DMS53 treated with DMSO at 0.1 percent for 48 hours (cell line): ENCODE measurements around the gene KANK3.
"Not testable (repeated sequence)": the region's sequence is repeated elsewhere in the genome, so short reads cannot be mapped to it uniquely, and the experiment has no call there.

ENCODE experiments used
- DNase-seq: peaks from one replicate; lab custom pipeline; 2025; ENCODE audit not compliant: unreplicated experiment; lab: John Stamatoyannopoulos, UW

Gene KANK3

DNA sequence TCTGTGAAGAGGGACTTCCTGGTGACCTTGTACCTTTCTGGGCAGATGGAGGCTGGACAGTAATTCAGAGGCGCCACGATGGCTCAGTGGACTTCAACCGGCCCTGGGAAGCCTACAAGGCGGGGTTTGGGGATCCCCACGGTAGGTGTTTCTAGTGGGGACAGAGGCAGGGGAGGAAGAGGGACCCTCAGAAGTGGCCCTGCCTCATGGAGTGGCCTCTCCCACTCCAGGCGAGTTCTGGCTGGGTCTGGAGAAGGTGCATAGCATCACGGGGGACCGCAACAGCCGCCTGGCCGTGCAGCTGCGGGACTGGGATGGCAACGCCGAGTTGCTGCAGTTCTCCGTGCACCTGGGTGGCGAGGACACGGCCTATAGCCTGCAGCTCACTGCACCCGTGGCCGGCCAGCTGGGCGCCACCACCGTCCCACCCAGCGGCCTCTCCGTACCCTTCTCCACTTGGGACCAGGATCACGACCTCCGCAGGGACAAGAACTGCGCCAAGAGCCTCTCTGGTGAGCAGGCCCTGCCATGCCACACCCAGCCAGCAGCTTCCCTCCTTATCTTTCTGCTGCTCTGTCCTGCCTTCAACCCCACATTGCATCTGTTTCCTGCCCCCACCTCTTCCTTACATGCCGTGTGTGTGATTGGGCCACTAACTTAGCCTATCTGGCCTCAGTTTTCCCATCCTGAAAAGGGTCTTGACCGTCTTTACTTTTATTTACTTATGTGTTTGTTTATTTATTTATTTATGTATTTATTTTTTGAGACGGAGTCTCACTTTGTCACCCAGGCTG is 28.1 kb upstream of the KANK3 start:
- DNase-seq = no peak

DNA sequence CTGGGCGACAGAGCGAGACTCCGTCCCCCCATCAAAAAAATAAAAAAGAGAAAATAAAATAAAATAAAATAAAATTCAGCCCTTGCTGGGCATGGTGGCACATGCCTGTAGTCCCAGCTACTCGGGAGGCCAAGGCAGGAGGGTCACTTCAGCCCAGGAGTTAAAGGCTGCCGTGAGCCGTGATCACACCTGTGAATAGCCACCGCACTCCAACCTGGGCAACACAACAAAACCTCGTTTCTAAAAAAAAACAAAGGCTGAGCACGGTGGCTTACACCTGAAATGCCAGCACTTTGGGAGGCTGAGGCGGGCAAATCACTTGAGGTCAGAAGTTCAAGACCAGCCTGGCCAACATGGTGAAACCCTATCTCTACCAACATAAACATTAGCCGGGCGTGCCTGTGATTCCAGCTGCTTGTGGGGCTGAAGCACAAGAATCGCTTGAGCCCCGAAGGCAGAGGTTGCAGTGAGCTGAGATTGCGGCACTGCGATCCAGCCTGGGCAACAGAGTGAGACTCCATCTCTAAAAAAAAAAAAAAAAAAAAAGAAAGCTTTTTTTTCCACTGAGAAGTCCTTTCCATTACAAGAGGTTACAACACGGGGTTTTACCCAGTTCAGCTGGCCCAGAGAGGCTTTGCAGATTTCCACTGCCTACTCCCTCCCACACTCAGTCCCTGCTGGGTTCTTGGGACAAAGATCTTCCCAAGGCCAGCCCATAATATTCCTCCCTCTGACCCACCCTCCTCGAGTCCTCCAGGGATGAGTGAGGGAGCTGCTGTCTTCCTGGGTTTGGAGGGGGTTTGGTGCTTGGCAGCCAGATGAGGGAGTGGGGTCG is 27.3 kb upstream of the KANK3 start:
- DNase-seq = no peak

DNA sequence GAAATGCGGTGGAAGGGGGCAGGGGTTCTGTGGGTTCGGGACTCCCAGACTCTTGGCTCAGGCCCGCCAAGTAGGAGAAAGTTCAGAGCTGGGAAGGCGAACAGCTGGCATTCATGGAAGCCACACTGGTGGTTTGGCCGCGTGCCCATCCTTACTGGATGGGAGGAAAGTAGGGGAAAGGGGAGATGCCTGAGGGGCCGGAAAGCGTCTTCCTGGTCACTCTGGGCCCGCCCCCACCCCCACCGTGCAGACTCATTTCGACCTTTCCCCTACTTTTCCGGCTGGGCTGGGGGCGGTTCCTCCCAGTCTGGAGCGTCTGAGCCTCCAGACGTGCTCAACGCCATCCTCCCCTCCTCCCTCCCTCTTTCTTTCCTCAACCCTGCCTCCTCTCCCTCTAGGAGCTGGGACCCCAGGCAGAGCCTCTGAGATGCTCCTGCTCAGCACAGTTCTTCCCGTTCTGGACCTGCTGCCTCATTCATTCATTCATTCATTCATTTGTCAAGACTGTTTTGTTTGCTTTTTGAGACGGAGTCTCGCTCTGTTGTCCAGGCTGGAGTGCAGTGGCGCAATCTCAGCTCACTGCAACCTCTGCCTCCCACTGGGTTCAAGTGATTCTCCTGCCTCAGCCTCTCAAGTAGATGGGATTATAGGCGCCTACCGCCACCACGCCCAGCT is 24.4 kb upstream of the KANK3 start:
- no peak for DNase-seq

DNA sequence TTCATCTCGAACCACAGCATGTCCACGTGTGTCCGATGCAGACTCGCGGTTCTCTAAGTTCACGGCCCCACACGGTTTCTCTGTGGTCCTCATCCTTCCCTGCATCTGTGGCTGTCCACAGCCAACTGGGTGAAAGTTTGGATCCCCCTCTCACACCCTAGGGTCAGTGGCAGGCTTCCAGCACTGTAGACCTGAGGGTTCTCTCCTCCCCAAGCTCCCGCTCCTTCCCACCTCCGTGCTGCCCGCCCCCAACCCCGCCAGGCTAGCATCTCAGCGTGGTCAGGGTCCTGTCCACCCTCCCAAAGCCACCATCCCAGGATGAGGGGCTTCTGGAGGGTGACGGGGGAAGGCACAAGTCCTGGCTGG is 23.9 kb upstream of the KANK3 start:
- no peak for DNase-seq

DNA sequence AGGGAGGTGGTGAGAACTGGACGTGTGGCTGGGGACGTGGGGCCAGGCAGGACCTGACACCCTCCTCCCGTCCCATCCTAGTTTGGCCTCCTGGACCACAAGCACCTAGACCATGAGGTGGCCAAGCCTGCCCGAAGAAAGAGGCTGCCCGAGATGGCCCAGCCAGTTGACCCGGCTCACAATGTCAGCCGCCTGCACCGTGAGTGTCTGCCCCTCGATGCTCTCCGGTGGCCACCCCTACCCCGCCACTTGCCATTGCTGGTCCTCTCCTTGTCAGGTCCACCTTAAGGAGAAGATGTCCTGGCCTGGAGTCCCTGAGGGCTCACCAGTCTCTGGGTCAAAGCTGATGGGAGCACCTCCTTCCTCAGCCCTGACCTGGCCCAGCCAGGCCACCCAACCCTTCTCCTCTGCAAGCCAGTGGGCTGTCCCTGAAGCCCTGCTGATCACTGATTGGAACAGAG is 23.1 kb upstream of the KANK3 start:
- no peak for DNase-seq

DNA sequence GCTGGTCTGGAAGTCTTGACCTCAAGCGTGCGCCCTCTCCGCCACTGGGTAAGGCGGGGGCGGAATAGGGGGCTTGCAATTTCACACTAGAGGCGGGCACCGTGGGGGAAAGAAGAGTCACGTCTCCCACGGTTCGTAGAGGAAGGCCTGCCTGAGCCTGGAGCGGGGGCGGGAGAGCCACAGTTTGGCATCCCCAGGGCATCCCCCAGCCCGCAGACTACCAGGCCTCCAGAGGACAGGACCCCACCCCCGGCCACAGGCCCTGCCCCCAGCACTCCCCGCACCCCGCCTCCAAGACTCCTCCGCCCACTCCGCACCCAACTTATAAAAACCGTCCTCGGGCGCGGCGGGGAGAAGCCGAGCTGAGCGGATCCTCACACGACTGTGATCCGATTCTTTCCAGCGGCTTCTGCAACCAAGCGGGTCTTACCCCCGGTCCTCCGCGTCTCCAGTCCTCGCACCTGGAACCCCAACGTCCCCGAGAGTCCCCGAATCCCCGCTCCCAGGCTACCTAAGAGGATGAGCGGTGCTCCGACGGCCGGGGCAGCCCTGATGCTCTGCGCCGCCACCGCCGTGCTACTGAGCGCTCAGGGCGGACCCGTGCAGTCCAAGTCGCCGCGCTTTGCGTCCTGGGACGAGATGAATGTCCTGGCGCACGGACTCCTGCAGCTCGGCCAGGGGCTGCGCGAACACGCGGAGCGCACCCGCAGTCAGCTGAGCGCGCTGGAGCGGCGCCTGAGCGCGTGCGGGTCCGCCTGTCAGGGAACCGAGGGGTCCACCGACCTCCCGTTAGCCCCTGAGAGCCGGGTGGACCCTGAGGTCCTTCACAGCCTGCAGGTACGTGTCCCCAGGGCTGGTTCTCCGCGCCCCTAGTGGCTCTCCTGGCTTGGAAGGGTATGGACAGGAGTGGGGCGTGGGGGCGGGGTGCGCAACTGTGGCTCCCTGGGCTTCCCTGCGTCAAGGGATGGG is 21.0 kb upstream of the KANK3 start, which contains the start of gene ANGPTL4:
TSS of gene ANGPTL4 (plus strand) at position 353 of the 969 bp plus-strand sequence. CDS start at position 520, 167 bp downstream.
- peak; percentile 37 for DNase-seq

DNA sequence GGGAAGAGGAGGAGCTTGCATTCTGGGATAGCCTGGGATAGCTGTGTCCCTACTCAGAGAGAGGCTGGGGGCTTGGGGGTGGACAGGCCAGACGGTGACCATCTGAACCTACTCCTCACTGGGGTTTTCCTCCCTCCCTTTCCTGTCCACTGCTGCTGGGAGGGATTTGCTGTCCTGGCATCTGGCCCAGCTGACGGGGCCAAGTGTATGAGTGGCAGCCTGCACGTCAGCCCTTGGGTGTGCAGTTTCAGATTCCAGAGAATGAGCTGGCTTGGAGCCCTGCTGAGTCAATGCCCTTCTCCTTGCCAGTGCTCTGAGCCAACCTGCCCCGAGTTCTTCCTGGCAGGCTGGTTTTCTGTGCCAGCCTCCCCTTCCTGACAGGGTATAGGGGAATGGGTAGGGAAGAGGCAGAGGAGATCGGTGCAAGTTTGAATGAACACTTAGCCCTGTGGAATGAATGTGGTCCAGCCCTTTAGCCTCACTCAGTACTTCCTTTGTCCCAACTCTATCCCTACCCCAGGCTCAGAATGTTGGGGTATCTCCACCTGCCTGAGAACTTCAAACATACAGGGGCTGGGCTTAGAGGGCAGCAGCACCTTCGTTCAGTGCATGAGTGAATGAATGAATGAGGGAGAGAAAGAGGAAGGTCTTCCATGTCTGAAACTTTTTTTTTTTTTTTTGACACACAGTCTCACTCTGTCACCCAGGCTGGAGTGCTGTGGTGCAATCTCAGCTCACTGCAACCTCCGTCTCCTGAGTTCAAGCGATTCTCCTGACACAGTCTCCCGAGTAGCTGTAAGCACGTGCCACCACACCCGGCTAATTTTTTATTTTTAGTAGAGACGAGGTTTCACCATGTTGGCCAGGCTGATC is 19.1 kb upstream of the KANK3 start:
- DNase-seq = peak; percentile 84

DNA sequence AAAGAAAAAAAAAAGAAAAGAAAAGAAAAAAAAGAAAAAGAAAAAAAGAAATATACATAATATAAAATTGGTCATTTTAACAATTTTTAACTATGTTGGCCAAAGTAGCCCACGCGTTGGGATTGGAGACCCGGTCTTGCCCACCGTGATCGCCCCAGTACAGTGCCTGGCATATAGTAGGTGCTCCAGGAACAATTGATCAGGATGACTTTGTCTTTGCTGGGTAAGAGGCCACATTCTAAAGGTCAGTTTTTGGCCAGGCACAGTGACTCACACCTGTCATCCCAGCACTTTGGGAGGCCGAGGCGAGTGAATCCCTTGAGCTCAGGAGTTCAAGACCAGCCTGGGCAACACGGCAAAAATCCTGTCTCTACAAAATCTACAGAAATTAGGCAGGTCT is 17.1 kb upstream of the KANK3 start:
- no peak for DNase-seq

DNA sequence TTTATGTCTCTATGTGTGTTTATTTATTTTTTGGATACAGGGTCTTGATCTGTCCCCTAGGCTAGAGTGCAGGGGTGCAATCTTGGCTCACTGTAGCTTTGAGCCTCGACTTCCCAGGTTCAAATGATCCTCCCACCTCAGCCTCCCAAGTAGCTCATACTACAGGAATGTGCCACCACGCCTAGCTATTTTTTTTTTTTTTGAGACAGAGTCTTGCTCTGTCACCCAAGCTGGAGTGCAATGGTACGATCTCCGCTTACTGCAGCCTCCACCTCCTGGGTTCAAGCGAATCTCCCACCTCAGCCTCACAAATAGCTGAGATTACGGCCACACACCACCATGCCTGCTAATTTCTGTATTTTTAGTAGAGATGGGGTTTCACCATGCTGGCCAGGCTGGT is 15.9 kb upstream of the KANK3 start:
- no peak for DNase-seq

DNA sequence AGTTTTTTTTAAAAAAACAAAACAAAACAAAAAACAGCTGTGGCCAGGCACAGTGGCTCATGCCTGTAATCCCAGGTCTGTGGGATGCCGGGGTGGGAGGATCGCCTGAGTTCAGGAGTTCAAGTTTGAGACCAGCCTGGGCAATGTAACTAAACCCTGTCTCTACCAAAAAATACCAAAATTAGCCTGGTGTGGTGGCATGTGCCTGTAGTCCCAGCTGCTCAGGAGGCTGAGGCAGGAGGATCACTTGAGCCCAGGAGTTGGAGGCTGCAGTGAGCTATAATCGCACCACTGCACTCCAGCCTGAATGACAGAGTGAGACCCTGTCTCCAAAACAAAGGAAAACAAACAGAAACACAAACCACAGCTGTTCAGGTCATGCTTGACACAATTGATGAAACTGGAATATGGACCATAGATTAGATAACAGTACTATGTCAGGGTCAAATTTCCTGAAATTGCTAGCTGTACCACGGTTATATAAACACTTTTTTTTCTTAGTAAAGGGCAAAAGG is 14.0 kb upstream of the KANK3 start:
- no peak for DNase-seq

DNA sequence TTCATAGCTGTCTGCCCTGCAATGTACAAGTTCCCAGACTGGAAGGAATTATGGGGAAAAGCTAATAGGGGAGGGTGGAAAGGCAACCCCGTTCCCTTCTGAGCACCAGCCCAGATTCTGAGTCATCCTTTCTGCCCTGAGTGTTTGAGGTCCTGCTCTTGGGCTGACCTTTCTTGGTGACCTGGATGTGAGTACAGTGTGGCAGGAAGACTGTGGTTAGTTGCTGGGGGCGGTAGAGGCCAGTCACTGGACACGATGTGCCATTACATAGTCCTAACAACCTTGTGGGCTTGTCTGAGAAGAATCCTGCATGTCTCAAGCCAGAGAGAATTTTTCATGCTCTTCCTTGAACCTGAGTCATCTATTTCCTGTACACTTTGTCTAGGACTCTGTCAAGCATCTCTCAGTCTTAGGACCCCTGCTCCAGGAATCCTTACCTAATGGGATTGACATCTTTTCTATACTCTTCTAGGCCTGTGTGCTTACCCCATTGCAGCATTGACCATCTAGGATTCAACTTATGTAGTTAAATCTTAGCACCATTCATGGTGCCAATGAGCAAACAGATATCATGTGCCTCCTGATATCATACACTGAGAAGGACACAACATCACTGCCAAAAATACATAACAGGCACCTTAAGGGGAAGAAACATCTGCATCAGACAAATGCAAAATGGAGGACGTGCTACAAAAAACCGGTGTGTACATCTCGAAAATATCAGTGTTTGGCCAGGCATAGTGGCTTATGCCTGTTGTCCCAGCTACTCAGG is 12.8 kb upstream of the KANK3 start:
- no peak for DNase-seq

DNA sequence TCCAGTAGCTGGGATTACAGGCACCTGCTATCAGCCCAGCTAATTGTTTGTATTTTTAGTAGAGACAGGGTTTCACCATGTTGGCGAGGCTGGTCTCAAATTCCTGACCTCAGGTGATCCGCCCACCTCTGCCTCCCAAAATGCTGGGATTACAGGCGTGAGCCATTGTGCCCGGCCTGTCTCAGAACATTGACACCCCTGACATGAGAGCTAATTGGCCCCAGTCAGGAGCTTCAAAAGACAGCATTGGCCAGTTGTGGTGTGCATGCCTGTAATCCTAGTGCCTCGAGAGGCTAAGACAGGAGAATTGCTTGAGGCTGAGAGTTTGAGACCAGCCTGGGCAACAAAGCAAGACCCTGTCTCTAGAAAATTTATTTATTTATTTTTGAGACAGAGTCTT is 9.8 kb upstream of the KANK3 start:
- DNase-seq = not testable (repeated sequence)

DNA sequence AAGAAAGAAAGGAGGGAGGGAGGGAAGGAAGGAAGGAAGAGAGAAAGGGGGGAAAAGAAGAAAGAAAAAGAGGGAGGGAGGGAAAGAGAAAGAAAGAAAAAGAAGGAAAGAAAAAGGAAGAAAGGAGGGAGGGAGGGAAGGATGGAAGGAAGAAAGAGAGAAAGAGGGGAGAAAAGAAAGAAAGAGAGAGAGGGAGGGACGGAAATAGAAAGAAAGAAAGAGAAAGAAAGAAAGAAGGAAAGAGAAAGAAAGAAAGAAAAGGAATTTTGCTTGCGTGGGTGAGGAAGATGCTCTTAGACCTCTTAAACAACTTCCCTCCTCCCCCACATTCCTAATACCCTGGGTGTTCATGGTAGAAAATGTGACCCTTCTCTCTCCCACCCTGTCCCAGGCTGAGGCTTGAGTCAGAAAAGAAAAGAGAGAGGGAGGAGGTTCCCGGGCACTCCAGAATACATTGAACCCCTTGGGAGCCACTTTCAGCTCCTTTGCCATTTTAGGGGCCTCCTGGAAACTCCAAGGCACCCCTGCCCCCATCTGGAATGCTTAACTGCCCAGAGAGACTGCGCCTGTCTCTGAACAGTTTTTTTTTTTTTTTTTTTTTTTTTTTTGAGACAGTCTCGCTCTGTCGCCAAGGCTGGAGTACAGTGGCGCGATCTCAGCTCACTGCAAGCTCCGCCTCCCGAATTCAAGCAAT is 9.2 kb upstream of the KANK3 start:
- DNase-seq = no peak

DNA sequence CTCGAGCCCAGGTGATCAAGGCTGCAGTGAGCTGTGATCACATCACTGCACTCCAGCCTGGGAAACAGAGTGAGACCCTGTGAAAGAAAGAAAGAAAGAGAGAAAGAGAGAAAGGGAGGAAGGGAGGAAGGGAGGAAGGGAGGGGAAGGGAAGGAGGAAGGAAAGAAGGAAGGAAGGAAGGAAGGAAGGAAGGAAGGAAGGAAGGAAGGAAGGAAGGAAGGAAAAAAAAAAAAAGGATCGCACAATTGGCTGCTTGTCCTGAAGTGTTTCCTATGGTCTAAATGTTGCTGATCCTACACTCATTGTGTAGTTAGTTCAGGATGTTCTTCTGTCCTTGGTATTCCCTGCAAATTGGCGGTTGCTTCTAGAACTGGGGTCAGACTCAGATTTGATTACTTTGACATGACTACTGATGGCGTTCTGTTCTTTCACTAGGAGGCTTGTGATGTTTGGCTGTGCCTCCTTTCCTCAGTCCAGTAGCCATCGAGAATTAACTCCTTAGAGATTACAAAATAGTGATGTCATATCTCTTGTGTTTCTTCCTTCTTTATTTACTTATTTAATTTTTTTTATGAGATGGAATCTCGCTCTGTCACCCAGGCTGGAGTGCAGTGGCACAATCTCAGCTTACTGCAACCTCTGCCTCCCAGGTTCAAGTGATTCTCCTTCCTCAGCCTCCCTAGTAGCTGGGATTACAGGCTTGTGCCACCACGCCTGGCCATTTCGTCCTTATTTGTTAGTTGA is 6.7 kb upstream of the KANK3 start:
- DNase-seq = not testable (repeated sequence)

DNA sequence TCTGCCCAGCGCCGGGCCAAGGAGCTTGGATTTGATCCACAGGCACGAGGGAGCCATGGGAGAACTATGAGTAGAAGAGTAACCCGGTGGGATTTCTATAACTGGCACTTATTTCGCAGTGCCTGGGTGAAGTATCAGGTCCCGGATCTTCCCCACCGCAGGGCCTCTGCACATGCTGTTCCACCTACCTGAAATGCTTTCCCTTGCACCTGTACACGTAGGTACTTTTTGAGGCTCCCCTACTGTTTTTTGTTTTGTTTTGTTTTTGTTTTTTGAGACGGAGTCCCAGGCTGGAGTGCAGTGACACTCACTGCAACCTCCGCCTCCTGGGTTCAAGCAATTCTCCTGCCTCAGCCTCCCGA is 402 bp upstream of the KANK3 start:
- DNase-seq = no peak

DNA sequence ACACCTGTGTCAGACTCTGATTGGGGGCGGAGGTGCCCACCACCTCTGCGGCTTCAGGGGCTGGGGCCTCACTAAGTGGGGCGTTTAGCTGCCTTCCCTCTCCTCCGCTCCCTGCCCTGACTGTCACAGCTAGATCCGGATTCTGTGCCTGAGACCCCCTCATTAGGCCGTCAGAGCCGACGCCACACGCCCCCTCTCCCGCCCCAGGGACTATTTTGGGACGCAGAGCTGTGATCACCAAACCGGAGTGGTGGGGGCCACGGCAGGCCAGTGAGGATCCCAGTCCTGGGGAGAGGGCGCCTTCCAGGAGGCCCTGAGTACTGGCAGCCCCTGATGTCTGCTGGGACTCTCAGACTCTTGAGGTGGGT is 762 bp downstream of the KANK3 start:
- DNase-seq = no peak

DNA sequence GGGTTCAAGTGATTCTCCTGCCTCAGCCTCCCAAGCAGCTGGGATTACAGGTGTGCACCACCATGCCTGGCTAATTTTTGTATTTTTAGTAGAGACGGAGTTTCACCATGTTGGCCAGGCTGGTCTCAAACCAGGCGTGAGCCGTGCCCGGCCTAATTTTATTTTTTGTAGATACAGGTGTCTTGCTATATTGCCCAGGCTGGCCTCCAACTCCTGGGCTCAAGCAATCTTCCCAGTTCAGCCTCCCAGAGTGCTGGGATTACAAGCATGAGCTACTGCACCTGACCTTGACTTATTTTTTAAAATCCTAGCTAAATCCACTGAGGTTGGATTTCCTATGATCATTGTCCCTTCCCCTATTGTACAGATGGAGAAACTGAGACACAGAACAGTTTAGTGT is 1.6 kb downstream of the KANK3 start:
- not testable (repeated sequence) for DNase-seq
